Suppressor macrophage treated with lipopolysaccharide for 1 hour (primary cell): ENCODE data around the gene MAGEA2B.
"Not testable (repeated sequence)": the region's sequence is repeated elsewhere in the genome, so short reads cannot be mapped to it uniquely, and the experiment has no call there.

Source experiments
- DNase-seq, 3 donors: peaks; one replicate each; pipeline ENCODE4 v3.0.0-alpha.2; 2020 to 2022

Gene MAGEA2B

DNA sequence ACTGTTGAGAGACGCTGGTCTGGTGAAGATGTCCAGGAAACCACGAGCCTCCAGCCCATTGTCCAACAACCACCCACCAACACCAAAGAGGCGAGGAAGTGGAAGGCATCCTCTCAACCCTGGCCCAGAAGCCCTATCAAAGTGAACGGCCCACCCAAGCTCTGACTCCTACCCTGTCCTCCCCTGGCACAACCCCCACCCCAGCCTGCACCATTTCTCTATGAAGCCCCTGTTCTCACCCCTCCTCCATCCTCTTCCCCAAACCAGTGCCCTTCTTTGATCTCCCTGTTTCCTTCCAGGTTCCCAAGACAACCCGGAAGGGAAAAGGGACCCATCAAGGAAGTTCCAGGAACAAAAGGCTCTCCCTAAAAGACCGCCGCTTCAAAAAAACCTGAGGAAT, 45.1 kb downstream of the MAGEA2B start:
- DNase-seq = not testable (repeated sequence)

- not testable (repeated sequence) for DNase-seq
Observed at GRCh38 chrX:152761582-152761981, 47.2 kb downstream of the MAGEA2B start.

DNA sequence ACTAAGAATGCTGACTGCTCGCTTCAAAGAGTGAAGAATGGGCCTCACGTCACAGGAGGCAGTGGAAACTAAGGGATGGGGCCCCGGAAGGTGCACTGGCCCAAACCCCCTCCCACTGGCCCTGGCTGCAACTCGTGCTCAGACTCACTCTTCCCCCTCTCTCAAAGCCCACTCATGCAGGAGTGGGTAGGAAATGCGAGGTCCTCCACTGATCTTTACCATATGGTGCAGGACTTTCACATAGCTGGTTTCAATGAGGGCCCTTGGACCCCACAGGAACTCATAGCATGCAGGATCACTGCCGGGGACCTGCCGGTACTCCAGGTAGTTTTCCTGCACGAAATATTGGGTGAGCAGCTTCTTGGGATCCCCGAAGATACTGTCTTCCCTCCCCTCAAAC, 52.1 kb downstream of the MAGEA2B start:
- not testable (repeated sequence) for DNase-seq
